Fibroblast of pulmonary artery (primary cell): ENCODE results near the gene SCRT2.

Experiments
- DNase-seq: peaks from one replicate; pipeline ENCODE4 v3.0.0-alpha.2; 2010; ENCODE audit warnings: low read depth
- H3K4me3 ChIP-seq: replicated peaks from 2 replicates; pipeline ENCODE4 v1.5.1; 2011; ENCODE audit warnings: low read depth, mild to moderate bottlenecking, control low read depth, low read length, moderate library complexity
- TF ChIP-seq, protein P1 (sequence below): IDR thresholded peaks from 2 replicates; pipeline ENCODE4 v1.5.1; 2011; ENCODE audit warnings: mild to moderate bottlenecking, control low read depth, low read length, inconsistent platforms; ENCODE audit errors: missing control alignments

Gene SCRT2

DNA sequence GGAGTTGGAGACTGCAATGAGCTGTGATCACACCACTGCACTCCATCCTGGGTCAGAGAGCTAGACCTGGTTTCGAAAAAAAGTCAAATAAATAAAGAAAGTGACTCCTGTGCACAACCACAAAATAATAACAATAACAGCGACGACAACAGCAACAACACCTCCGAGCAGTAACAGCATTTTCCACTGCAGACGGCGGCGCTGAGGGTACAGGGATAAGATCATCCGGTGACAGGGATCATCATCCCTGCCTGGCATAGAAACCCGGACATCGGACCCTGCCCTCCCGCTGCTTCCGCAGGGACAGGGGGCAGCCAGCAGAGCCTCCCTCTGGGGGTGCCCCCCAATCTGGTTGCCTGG, 34.1 kb downstream of the SCRT2 start:
- no peak for DNase-seq
- TF ChIP-seq, protein P1, sequence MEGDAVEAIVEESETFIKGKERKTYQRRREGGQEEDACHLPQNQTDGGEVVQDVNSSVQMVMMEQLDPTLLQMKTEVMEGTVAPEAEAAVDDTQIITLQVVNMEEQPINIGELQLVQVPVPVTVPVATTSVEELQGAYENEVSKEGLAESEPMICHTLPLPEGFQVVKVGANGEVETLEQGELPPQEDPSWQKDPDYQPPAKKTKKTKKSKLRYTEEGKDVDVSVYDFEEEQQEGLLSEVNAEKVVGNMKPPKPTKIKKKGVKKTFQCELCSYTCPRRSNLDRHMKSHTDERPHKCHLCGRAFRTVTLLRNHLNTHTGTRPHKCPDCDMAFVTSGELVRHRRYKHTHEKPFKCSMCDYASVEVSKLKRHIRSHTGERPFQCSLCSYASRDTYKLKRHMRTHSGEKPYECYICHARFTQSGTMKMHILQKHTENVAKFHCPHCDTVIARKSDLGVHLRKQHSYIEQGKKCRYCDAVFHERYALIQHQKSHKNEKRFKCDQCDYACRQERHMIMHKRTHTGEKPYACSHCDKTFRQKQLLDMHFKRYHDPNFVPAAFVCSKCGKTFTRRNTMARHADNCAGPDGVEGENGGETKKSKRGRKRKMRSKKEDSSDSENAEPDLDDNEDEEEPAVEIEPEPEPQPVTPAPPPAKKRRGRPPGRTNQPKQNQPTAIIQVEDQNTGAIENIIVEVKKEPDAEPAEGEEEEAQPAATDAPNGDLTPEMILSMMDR: no peak
- H3K4me3 ChIP-seq: no peak overlapping the region

DNA sequence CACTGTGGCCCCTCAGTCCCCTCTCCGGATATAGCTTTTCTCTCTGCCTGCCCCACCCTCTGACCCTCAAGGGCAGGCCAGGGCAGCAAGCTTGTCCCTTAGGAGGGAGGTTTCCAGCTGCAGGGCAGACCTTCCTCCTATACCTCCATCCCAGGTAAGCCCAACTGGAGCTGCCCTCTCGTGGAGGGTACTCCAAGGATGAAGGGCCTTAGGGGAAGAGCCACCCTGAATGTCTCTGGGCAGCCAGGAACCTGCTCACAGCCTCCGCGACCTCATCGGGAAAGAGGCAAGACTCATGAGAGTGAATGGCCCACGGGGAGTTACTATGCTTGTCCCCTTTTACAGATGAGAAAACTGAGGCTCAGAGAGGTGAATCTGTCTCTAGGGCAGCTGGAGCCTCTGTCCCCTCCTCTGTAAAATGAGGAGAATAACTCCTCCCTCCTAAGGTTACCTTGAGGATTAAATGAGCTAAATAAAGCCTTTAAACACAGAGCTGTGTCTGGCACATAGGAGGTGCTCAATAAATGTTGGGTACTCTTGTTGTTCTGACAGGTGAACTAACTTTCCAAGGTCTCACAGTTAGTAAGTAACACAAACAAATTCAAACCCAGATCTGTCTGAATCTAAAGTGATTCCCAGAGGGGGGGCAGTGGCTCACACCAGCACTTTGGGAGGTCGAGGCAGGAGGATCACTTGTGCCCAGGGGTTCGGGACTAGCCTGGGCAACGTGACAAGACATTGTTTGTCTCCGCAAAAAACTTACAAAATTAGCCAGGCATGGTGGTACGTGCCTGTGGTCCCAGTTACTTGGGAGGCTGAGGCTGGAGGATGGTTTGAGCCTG, 34.7 kb downstream of the SCRT2 start:
- no peak for DNase-seq
- TF ChIP-seq, protein P1: no peak

DNA sequence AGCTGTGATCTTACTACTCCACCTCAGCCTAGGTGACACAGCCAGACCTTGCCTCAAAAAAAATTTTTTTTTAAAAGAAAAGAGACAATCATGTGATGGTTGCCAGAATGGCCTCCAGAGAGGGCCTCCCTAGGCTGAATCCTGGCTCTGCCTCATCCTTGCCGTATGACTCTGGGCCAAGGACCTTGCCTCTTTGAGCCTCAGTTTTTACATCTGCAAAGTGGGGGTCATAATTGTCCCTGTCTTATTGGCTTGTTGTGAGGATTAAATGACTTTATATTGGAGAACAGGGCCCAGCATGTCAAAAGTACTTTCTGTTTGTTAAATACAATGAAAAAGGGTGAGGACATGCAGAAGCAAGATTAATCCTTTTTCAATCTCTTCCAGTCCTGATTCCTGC, 37.0 kb downstream of the SCRT2 start:
- DNase-seq: no peak
- no peak overlapping the region for H3K4me3 ChIP-seq
- TF ChIP-seq, protein P1: no peak

More for the DNA sequence above, 34.7 kb downstream of the SCRT2 start:
- no peak overlapping the region for H3K4me3 ChIP-seq

DNA sequence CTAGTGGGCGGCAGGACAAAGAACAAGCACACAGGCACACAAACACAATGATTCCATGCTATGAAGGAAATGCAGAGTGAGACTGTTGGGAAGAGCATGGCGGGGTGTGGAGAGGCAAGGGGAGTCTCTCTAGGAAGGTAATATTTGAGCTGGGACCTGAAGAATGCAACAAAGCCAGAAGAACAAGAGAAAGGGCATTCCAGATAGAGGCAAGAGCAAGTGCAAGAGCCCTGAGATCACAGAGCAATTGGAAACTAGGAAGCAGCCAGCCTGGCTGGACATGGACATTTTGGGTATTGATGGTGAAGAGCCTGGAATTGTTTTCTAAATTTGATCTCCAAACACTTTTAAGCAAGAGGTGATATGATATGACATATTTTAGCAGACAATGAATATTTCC, 38.0 kb downstream of the SCRT2 start:
- no peak for DNase-seq
- no peak overlapping the region for H3K4me3 ChIP-seq
- TF ChIP-seq, protein P1: no peak

DNA sequence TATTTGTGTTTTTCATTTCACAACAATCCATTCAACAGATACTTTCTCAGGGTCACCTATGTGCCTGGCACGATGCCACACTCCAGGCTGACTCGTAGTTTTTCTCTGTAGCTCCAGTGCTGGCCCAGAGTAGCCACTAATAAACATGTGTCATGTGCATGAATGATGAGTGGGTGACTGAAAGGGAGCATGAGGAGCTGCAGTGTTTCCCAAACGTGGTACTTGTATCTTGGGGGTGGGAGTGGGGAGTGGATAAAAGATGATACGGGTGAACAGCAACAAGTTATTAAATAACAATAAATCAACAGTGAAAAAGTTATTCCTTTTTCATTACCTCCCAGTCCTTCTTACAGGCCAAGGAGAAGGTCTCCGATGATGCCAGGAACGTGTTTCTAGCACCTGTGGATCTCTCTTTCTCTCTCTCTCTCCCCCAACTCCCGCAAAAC, 39.7 kb downstream of the SCRT2 start:
- DNase-seq: no peak
- no peak overlapping the region for H3K4me3 ChIP-seq
- TF ChIP-seq, protein P1: no peak

DNA sequence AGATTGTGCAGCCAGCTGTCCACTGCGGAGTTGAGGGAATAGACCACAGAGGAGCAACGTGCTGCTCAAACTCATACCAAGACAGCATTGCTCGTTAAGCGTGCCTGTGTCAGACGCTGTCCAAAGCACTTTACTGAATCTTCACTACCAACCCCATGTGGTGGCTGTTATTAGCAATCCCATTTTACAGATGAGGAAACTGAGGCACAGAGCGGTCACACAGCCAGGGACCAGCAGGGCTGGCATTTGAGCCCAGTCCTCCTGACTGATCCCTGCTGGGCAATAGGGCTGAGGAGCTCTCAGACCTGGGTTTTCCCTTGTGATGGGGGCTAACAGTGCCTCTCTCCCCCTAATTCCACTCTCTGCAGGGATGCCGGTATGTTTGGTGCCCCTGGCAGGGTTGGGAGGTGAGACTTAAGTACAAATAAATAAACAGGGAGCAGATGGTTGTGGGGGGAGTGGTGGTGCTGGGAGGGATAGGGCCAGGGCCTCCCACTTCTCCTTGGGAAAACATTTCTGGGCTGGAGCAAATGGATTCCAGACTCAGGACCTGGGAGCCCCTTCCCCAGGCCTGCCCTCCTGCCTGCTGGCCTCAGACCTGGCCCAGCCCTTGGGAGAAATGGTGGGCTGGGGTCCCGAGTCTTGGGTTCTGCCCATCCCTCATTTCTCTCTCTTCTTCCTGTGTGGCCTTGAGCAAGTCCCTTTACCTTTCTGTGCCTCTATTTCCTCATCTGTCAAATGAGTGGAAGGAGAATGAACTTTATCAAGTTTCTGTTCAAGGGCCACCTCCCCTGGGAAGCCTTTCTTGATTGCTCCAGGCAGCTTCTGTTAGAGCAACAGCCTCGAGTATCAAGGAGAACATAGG, 40.3 kb downstream of the SCRT2 start:
- H3K4me3 ChIP-seq: no peak overlapping the region
- TF ChIP-seq, protein P1: no peak
- DNase-seq: no peak
